Measurements from ENCODE around the gene CBL. TPM values are rescaled to one million over a fixed set of nuclear protein-coding genes. Genes with fewer than 3 reads are reported as not detected.

The CBL gene
- total and polyA plus RNA-seq, 2 experiments from 2014 or later, result 31.6 to 67.6 TPM

- H3K4me3 ChIP-seq, result no peak overlapping the region
- H3K27ac ChIP-seq (ENCODE audit: low read depth), result no peak overlapping the region
- no peaks in the 10 kb centered on the region; the same call in 2 of the 3 replicates for H3K36me3 Mint-ChIP-seq (ENCODE audit: low read depth)
- no peak for TF ChIP-seq EZH2phosphoT487 (IDR thresholded peaks at IDR 0.05; ENCODE audit: unreplicated experiment)
- TF ChIP-seq ZNF331 (CRISPR knock-in tag; IDR thresholded peaks at IDR 0.05; ENCODE audit: low read depth), result no peak
- no peak for TF ChIP-seq ZNF114 (CRISPR knock-in tag; IDR thresholded peaks at IDR 0.05)
- no peak overlapping the region for H3K27ac Mint-ChIP-seq
- H2AFZ ChIP-seq, result no peak overlapping the region
- H3K4me1 ChIP-seq (ENCODE audit: insufficient read depth), result no peaks in the 10 kb centered on the region
- DNase-seq (ENCODE audit: low spot score) (no peak), ATAC-seq (no peak)
- H3K9me3 Mint-ChIP-seq, result no peaks in the 10 kb centered on the region
- H3K27me3 ChIP-seq (ENCODE audit: insufficient read depth), result no peaks in the 10 kb centered on the region
- peaks cover 13% of the 10 kb centered on the region for H3K27me3 Mint-ChIP-seq (ENCODE audit: insufficient read depth, low read depth, poor library complexity)
- no peaks in the 10 kb centered on the region for H3K9me2 ChIP-seq (ENCODE audit: insufficient read depth)
- H3K36me3 ChIP-seq (ENCODE audit: insufficient read depth), result no peaks in the 10 kb centered on the region
- no peaks in the 10 kb centered on the region for H4K20me1 ChIP-seq (replicated peaks; ENCODE audit: insufficient read depth)
- no peaks in the 10 kb centered on the region for H3F3A ChIP-seq (replicated peaks; ENCODE audit: low read depth)
- no peaks in the 10 kb centered on the region; the same call in 1 of the 3 replicates for H3K4me1 Mint-ChIP-seq
- H3K79me2 ChIP-seq (replicated peaks; ENCODE audit: insufficient read depth), result no peaks in the 10 kb centered on the region
- no peak overlapping the region for H3K4me3 Mint-ChIP-seq
- no peak overlapping the region for H3K4me2 ChIP-seq
These were observed 26.2 kb upstream of the CBL start for GRCh38 chr11:119179983-119180382.

- no peak overlapping the region for H3K4me2 ChIP-seq
- Mint-ChIP-seq H3K27me3 (ENCODE audit: insufficient read depth, low read depth, poor library complexity) (peaks cover 15% of the 10 kb centered on the region), H3K4me1 (no peaks in the 10 kb centered on the region; the same call in 1 of the 3 replicates), H3K36me3 (ENCODE audit: low read depth) (no peaks in the 10 kb centered on the region; the same call in 2 of the 3 replicates), H3K4me3 (no peak overlapping the region), H3K27ac (no peak overlapping the region), H3K9me3 (no peaks in the 10 kb centered on the region)
- H3K27ac ChIP-seq (ENCODE audit: low read depth), result no peak overlapping the region
- H3K36me3 ChIP-seq (ENCODE audit: insufficient read depth), result no peaks in the 10 kb centered on the region
- DNase-seq (ENCODE audit: low spot score) (no peak), ATAC-seq (no peak)
- H3K9me2 ChIP-seq (ENCODE audit: insufficient read depth), result no peaks in the 10 kb centered on the region
- H3K79me2 ChIP-seq (replicated peaks; ENCODE audit: insufficient read depth), result no peaks in the 10 kb centered on the region
- H4K20me1 ChIP-seq (replicated peaks; ENCODE audit: insufficient read depth), result no peaks in the 10 kb centered on the region
- H2AFZ ChIP-seq, result no peak overlapping the region
- H3K27me3 ChIP-seq (ENCODE audit: insufficient read depth), result no peaks in the 10 kb centered on the region
- H3F3A ChIP-seq (replicated peaks; ENCODE audit: low read depth), result no peaks in the 10 kb centered on the region
- no peak overlapping the region for H3K4me3 ChIP-seq
- no peak for TF ChIP-seq JUNB (IDR thresholded peaks at IDR 0.05; ENCODE audit: unreplicated experiment)
- H3K4me1 ChIP-seq (ENCODE audit: insufficient read depth), result no peaks in the 10 kb centered on the region
These were observed 25.1 kb upstream of the CBL start for GRCh38 chr11:119180729-119181676.

- H3K9me2 ChIP-seq (ENCODE audit: insufficient read depth), result no peaks in the 10 kb centered on the region
- Mint-ChIP-seq H3K27me3 (ENCODE audit: insufficient read depth, low read depth, poor library complexity) (peaks cover 17% of the 10 kb centered on the region), H3K9me3 (no peaks in the 10 kb centered on the region), H3K4me3 (no peak overlapping the region), H3K27ac (no peak overlapping the region), H3K4me1 (no peaks in the 10 kb centered on the region; the same call in 1 of the 3 replicates), H3K36me3 (ENCODE audit: low read depth) (no peaks in the 10 kb centered on the region; the same call in 2 of the 3 replicates)
- H3K4me3 ChIP-seq, result no peak overlapping the region
- H3K36me3 ChIP-seq (ENCODE audit: insufficient read depth), result no peaks in the 10 kb centered on the region
- no peak overlapping the region for H3K27ac ChIP-seq (ENCODE audit: low read depth)
- no peaks in the 10 kb centered on the region for H3K79me2 ChIP-seq (replicated peaks; ENCODE audit: insufficient read depth)
- no peak overlapping the region for H3K4me2 ChIP-seq
- H3K27me3 ChIP-seq (ENCODE audit: insufficient read depth), result no peaks in the 10 kb centered on the region
- DNase-seq (ENCODE audit: low spot score) (no peak), ATAC-seq (no peak)
- H4K20me1 ChIP-seq (replicated peaks; ENCODE audit: insufficient read depth), result no peaks in the 10 kb centered on the region
- no peaks in the 10 kb centered on the region for H3K4me1 ChIP-seq (ENCODE audit: insufficient read depth)
- no peaks in the 10 kb centered on the region for H3F3A ChIP-seq (replicated peaks; ENCODE audit: low read depth)
- H2AFZ ChIP-seq, result no peak overlapping the region
- TF ChIP-seq CREB1 (CRISPR knock-in tag; IDR thresholded peaks at IDR 0.05; ENCODE audit: low read depth) (no peak), ZNF114 (CRISPR knock-in tag; IDR thresholded peaks at IDR 0.05) (no peak), JUNB (IDR thresholded peaks at IDR 0.05; ENCODE audit: unreplicated experiment) (no peak), EZH2 (IDR thresholded peaks at IDR 0.05; ENCODE audit: low read depth, unreplicated experiment) (no peak), NANOG (IDR thresholded peaks at IDR 0.05; ENCODE audit: borderline replicate concordance) (no peak), ZNF331 (CRISPR knock-in tag; IDR thresholded peaks at IDR 0.05; ENCODE audit: low read depth) (no peak)
- TF ChIP-seq, protein P1, sequence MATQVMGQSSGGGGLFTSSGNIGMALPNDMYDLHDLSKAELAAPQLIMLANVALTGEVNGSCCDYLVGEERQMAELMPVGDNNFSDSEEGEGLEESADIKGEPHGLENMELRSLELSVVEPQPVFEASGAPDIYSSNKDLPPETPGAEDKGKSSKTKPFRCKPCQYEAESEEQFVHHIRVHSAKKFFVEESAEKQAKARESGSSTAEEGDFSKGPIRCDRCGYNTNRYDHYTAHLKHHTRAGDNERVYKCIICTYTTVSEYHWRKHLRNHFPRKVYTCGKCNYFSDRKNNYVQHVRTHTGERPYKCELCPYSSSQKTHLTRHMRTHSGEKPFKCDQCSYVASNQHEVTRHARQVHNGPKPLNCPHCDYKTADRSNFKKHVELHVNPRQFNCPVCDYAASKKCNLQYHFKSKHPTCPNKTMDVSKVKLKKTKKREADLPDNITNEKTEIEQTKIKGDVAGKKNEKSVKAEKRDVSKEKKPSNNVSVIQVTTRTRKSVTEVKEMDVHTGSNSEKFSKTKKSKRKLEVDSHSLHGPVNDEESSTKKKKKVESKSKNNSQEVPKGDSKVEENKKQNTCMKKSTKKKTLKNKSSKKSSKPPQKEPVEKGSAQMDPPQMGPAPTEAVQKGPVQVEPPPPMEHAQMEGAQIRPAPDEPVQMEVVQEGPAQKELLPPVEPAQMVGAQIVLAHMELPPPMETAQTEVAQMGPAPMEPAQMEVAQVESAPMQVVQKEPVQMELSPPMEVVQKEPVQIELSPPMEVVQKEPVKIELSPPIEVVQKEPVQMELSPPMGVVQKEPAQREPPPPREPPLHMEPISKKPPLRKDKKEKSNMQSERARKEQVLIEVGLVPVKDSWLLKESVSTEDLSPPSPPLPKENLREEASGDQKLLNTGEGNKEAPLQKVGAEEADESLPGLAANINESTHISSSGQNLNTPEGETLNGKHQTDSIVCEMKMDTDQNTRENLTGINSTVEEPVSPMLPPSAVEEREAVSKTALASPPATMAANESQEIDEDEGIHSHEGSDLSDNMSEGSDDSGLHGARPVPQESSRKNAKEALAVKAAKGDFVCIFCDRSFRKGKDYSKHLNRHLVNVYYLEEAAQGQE (IDR thresholded peaks at IDR 0.05; ENCODE audit: unreplicated experiment), result no peak
- TF ChIP-seq, protein P2, sequence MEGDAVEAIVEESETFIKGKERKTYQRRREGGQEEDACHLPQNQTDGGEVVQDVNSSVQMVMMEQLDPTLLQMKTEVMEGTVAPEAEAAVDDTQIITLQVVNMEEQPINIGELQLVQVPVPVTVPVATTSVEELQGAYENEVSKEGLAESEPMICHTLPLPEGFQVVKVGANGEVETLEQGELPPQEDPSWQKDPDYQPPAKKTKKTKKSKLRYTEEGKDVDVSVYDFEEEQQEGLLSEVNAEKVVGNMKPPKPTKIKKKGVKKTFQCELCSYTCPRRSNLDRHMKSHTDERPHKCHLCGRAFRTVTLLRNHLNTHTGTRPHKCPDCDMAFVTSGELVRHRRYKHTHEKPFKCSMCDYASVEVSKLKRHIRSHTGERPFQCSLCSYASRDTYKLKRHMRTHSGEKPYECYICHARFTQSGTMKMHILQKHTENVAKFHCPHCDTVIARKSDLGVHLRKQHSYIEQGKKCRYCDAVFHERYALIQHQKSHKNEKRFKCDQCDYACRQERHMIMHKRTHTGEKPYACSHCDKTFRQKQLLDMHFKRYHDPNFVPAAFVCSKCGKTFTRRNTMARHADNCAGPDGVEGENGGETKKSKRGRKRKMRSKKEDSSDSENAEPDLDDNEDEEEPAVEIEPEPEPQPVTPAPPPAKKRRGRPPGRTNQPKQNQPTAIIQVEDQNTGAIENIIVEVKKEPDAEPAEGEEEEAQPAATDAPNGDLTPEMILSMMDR (conservative IDR thresholded peaks at IDR 0.05; ENCODE audit: low read depth in 2 of 2), result no peak
- TF ChIP-seq, protein P3, sequence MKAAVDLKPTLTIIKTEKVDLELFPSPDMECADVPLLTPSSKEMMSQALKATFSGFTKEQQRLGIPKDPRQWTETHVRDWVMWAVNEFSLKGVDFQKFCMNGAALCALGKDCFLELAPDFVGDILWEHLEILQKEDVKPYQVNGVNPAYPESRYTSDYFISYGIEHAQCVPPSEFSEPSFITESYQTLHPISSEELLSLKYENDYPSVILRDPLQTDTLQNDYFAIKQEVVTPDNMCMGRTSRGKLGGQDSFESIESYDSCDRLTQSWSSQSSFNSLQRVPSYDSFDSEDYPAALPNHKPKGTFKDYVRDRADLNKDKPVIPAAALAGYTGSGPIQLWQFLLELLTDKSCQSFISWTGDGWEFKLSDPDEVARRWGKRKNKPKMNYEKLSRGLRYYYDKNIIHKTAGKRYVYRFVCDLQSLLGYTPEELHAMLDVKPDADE (IDR thresholded peaks at IDR 0.05), result no peak
These were observed 24.3 kb upstream of the CBL start for GRCh38 chr11:119181677-119182412.

Data from GM23338 (cell line).